H1 (cell line): ENCODE results near the gene MAPK14. TPM values are rescaled to one million over a fixed set of nuclear protein-coding genes. Genes with fewer than 3 reads are reported as not detected.

ENCODE experiments used
- CTCF ChIA-PET: fragments of 300-600 bp; sonication (Branson Sonifier 250); formaldehyde crosslinking; loops from one replicate; lab custom pipeline; 2021; ENCODE audit not compliant: partially characterized antibody; lab: Charles Lee
- POLR2A ChIA-PET: fragments of 300-600 bp; sonication (Branson Sonifier 250); formaldehyde crosslinking; loops from one replicate; lab custom pipeline; 2021; ENCODE audit warnings: inconsistent platforms; ENCODE audit not compliant: partially characterized antibody; lab: Charles Lee
- DNase-seq, 2 experiments: peaks; one replicate each; pipeline versions ENCODE4 v3.0.0 to v3.0.0-alpha.2; 2010 to 2022; ENCODE audit warnings: low spot score in 2 of 2, low read depth in 1 of 2, mixed read lengths in 1 of 2
- FAIRE-seq: peaks from 2 replicates; lab custom pipeline; 2011; peaks lifted over from hg19 to GRCh38; lab: Jason Lieb, UNC
- H2AFZ ChIP-seq: 2 replicates; pipeline ENCODE4 v1.8.1; 2012; ENCODE audit warnings: low read length, inconsistent platforms
- H2AK5ac ChIP-seq: 2 replicates; pipeline ENCODE4 v1.6.1; 2013; ENCODE audit warnings: low read depth, low read length
- H2BK120ac ChIP-seq: replicated peaks from 2 replicates; pipeline ENCODE3; 2013; ENCODE audit warnings: low read depth, low read length, inconsistent platforms
- H2BK12ac ChIP-seq: 2 replicates; pipeline ENCODE4 v1.6.1; 2013; ENCODE audit warnings: low read depth, low read length
- H2BK15ac ChIP-seq: 2 replicates; pipeline ENCODE4 v1.6.1; 2013; ENCODE audit warnings: low read length
- H2BK20ac ChIP-seq: 2 replicates; pipeline ENCODE4 v1.6.1; 2013; ENCODE audit warnings: low read length
- H2BK5ac ChIP-seq: 2 replicates; pipeline ENCODE4 v1.6.1; 2013; ENCODE audit warnings: low read depth, low read length
- H3K14ac ChIP-seq: 2 replicates; pipeline ENCODE4 v1.6.1; 2013; ENCODE audit warnings: inconsistent platforms; ENCODE audit not compliant: insufficient read length
- H3K18ac ChIP-seq: 2 replicates; pipeline ENCODE4 v1.6.1; 2013; ENCODE audit warnings: low read length; ENCODE audit errors: extremely low read depth
- H3K23ac ChIP-seq: 2 replicates; pipeline ENCODE4 v1.6.1; 2013; ENCODE audit warnings: inconsistent platforms; ENCODE audit not compliant: insufficient read length
- H3K23me2 ChIP-seq: 2 replicates; pipeline ENCODE4 v1.6.1; 2013; ENCODE audit warnings: low read depth, low read length
- H3K27ac ChIP-seq: 2 replicates; pipeline ENCODE4 v1.6.1; 2011; ENCODE audit warnings: low read depth, low read length, inconsistent platforms
- H3K27me3 ChIP-seq, 4 experiments: replicated peaks in 1 of 4; 1 replicate in 1 of 4; 2 replicates in 3 of 4; pipeline versions ENCODE4 v1.6.1 to v1.8.1; 2011 to 2013; ENCODE audit warnings: low read length in 3 of 4, mild to moderate bottlenecking in 3 of 4, inconsistent platforms in 2 of 4, mixed read lengths in 2 of 4, moderate library complexity in 1 of 4; ENCODE audit not compliant: control insufficient read depth in 3 of 4, insufficient read depth in 3 of 4; ENCODE audit errors: extremely low read depth in 1 of 4
- H3K36me3 ChIP-seq, 4 experiments: 2 replicates each; pipeline versions ENCODE4 v1.6.1 to v1.8.1; 2011 to 2013; ENCODE audit warnings: mild to moderate bottlenecking in 4 of 4, low read length in 3 of 4, moderate library complexity in 2 of 4, control low read depth in 1 of 4, inconsistent platforms in 1 of 4; ENCODE audit not compliant: insufficient read depth in 4 of 4, control insufficient read depth in 2 of 4
- H3K4ac ChIP-seq: replicated peaks from 2 replicates; pipeline ENCODE3; 2013; ENCODE audit warnings: low read length, low read depth, mixed read lengths, inconsistent platforms; ENCODE audit not compliant: insufficient read length
- H3K4me1 ChIP-seq, 4 experiments: replicated peaks in 1 of 4; 1 replicate in 1 of 4; 2 replicates in 3 of 4; pipeline versions ENCODE4 v1.6.1 to v1.8.1; 2011 to 2013; ENCODE audit warnings: low read length in 3 of 4, inconsistent platforms in 2 of 4, mixed read lengths in 1 of 4; ENCODE audit not compliant: insufficient read depth in 4 of 4, control insufficient read depth in 3 of 4
- H3K4me2 ChIP-seq, 2 experiments: 2 replicates each; pipeline versions ENCODE4 v1.6.1 to v1.8.1; 2011 to 2013; ENCODE audit warnings: low read depth in 2 of 2, low read length in 2 of 2, control low read depth in 1 of 2, inconsistent platforms in 1 of 2, mild to moderate bottlenecking in 1 of 2; ENCODE audit not compliant: insufficient read depth in 1 of 2
- H3K4me3 ChIP-seq, 4 experiments: fragments of 200-600, 300-600 bp in 1 of 4; sonication (generic), shearing (Covaris generic), sonication (Bioruptor Twin) in 1 of 4; 2 replicates each; pipeline versions ENCODE4 v1.5.1 to v1.8.1; 2011 to 2016; ENCODE audit warnings: low read length in 4 of 4, low read depth in 3 of 4, control low read depth in 2 of 4, inconsistent platforms in 2 of 4, mild to moderate bottlenecking in 2 of 4, mixed read lengths in 1 of 4, moderate library complexity in 1 of 4; ENCODE audit not compliant: insufficient read depth in 2 of 4; ENCODE audit errors: extremely low read depth in 1 of 4
- H3K56ac ChIP-seq: replicated peaks from 2 replicates; pipeline ENCODE3; 2013; ENCODE audit warnings: low read depth, mild to moderate bottlenecking, mixed read lengths, low read length, inconsistent platforms; ENCODE audit not compliant: insufficient read length
- H3K79me1 ChIP-seq: 2 replicates; pipeline ENCODE4 v1.6.1; 2013; ENCODE audit warnings: low read depth, low read length, control low read depth
- H3K79me2 ChIP-seq, 2 experiments: 2 replicates each; pipeline versions ENCODE4 v1.6.1 to v1.8.1; 2012 to 2013; ENCODE audit warnings: low read length in 2 of 2, mild to moderate bottlenecking in 2 of 2, inconsistent platforms in 1 of 2; ENCODE audit not compliant: insufficient read depth in 2 of 2, control insufficient read depth in 1 of 2
- H3K9ac ChIP-seq, 4 experiments: replicated peaks in 1 of 4; 1 replicate in 1 of 4; 2 replicates in 3 of 4; pipeline versions ENCODE4 v1.6.1 to v1.8.1; 2011 to 2013; ENCODE audit warnings: low read depth in 3 of 4, low read length in 3 of 4, control low read depth in 2 of 4, mild to moderate bottlenecking in 2 of 4, moderate library complexity in 2 of 4, inconsistent platforms in 1 of 4; ENCODE audit errors: extremely low read depth in 1 of 4
- H3K9me3 ChIP-seq, 2 experiments: 2 replicates each; pipeline versions ENCODE4 v1.6.1 to v1.8.1; 2012 to 2013; ENCODE audit warnings: mild to moderate bottlenecking in 2 of 2, moderate library complexity in 2 of 2, control low read depth in 1 of 2, inconsistent platforms in 1 of 2, low read depth in 1 of 2, low read length in 1 of 2, mixed read lengths in 1 of 2; ENCODE audit not compliant: insufficient read depth in 2 of 2
- H4K20me1 ChIP-seq, 2 experiments: replicated peaks in 1 of 2; 2 replicates each; pipeline versions ENCODE3 to v1.8.1; 2011 to 2013; ENCODE audit warnings: inconsistent platforms in 2 of 2, low read length in 2 of 2, mild to moderate bottlenecking in 1 of 2; ENCODE audit not compliant: insufficient read depth in 2 of 2, control insufficient read depth in 1 of 2
- H4K5ac ChIP-seq: 2 replicates; pipeline ENCODE4 v1.6.1; 2013; ENCODE audit warnings: low read length, low read depth, mixed read lengths, inconsistent platforms; ENCODE audit not compliant: insufficient read length
- H4K8ac ChIP-seq: 2 replicates; pipeline ENCODE4 v1.8.0; 2013; ENCODE audit warnings: mild to moderate bottlenecking, moderate library complexity, low read length, inconsistent platforms; ENCODE audit not compliant: insufficient read depth; ENCODE audit errors: extremely low read depth
- H4K91ac ChIP-seq: replicated peaks from 2 replicates; pipeline ENCODE3; 2013; ENCODE audit warnings: low read length, mixed read lengths, inconsistent platforms; ENCODE audit not compliant: insufficient read length
- PHF8 ChIP-seq: fragments of 200-600 bp; sonication (generic); conservative IDR thresholded peaks from 2 replicates; pipeline ENCODE4 v1.7.1; 2012; ENCODE audit warnings: low read depth, mild to moderate bottlenecking, inconsistent platforms, low read length, moderate library complexity
- SIRT6 ChIP-seq: IDR thresholded peaks from one replicate; pipeline ENCODE4 v1.7.1; 2012; ENCODE audit warnings: low read length, inconsistent platforms
- WGBS, 2 experiments: shearing (Covaris generic) in 1 of 2; methylation state at CpG; one replicate each; pipeline versions ENCODE4 v1.1.6 to v1.1.7; 2013 to 2015; ENCODE audit warnings: low lambda C conversion rate in 2 of 2, mixed read lengths in 2 of 2, inconsistent platforms in 1 of 2, low coverage in 1 of 2, missing lambda C conversion rate in 1 of 2; ENCODE audit not compliant: insufficient replicate concordance in 2 of 2, insufficient coverage in 1 of 2, insufficient read length in 1 of 2; ENCODE audit errors: extremely low coverage in 1 of 2, missing lambda C conversion rate in 1 of 2; 5-methylcytosine and 5-hydroxymethylcytosine counted together
- polyA plus RNA-seq, 7 experiments: library from polyadenylated mRNA; depleted of rRNA in 3 of 7; stranded (reverse) in 5 of 7; unstranded in 2 of 7; fragments of >200 nt in 5 of 7; fragments of 200-250 nt in 2 of 7; gene quantifications; 1 replicate in 5 of 7; 2 replicates in 1 of 7; 4 replicates in 1 of 7; pipeline versions ENCODE4 v1.2.1 to v1.2.3, GENCODE V29; 2011 to 2013; ENCODE audit warnings: missing spikeins in 2 of 7, mixed read lengths in 2 of 7
- total RNA-seq: library from RNA; stranded (reverse); fragmentation: NEBNext Ultra II Directional; extraction: Animal tissue kit (Norgen Biotek cat#: 25700); gene quantifications from 2 replicates; pipeline ENCODE4 v1.2.1, GENCODE V29; 2021

The MAPK14 gene
- total and polyA plus RNA-seq, 2 of the 8 experiments (the other 6 are each of a cell fraction or from before 2014, with no cell fraction given): 18.1 to 39.3 TPM

- H3K23ac ChIP-seq: no peak overlapping the region
- H2BK20ac ChIP-seq: no peak overlapping the region
- no peak overlapping the region for H2AFZ ChIP-seq
- no peak overlapping the region for H2AK5ac ChIP-seq
- no peak overlapping the region for H2BK15ac ChIP-seq
- no peaks in the 10 kb centered on the region for H3K9me3 ChIP-seq
- peaks cover 0 to 4% of the 10 kb centered on the region in 2 experiments for H4K20me1 ChIP-seq
- H3K4ac ChIP-seq: no peak overlapping the region
- H2BK120ac ChIP-seq: no peak overlapping the region
- no peaks in the 10 kb centered on the region for H3K4me1 ChIP-seq
- no peak overlapping the region for H2BK5ac ChIP-seq
- H4K8ac ChIP-seq: no peak overlapping the region
- no peak overlapping the region for H4K91ac ChIP-seq
- no peak overlapping the region for H3K56ac ChIP-seq
- TF ChIP-seq SIRT6 (no peak), PHF8 (no peak)
- TF ChIP-seq, all 59 proteins: peak for 0
- Histone ChIP-seq H3K27ac (no peak overlapping the region), H3K14ac (no peak overlapping the region), H3K4me2 (no peak overlapping the region), H2BK12ac (no peak overlapping the region), H3K9ac (no peak overlapping the region), H4K5ac (no peak overlapping the region), H3K27me3 (no peaks in the 10 kb centered on the region), H3K4me3 (no peak overlapping the region), H3K18ac (no peak overlapping the region), H3K79me1 (no peaks in the 10 kb centered on the region), H3K36me3 (no peaks in the 10 kb centered on the region), H3K23me2 (peaks cover 4% of the 10 kb centered on the region; the same call in 1 of the 2 replicates), H3K79me2 (peaks cover 0 to 19% of the 10 kb centered on the region in 2 experiments; a peak in 2 of 4 replicates)
- ChIA-PET CTCF (interaction anchor here (2.4 kb wide), 1 partner anchor 25 kb away, joined by 9 read pairs; no protein-coding TSS in a partner anchor), POLR2A (no interaction called here)
- FAIRE-seq (no peak), DNase-seq (no peak)
- 82% methylated on average over 1 of the region's 1 CpG; no CpG with 5 or more reads in 1 of the 2 experiments for WGBS, 2 experiments
Measured at GRCh38 chr6:36069573-36069972, 42.0 kb downstream of the MAPK14 start.
